ENCODE measurements around the gene SCYL3. TPM values are rescaled to one million over a fixed set of nuclear protein-coding genes. Genes with fewer than 3 reads are reported as not detected.

Gene SCYL3
- total and polyA plus RNA-seq, 8 donors: 9.5 to 23.6 (median 20.2) TPM

- no peak for TF ChIP-seq CTCF (IDR thresholded peaks at IDR 0.05)
- DNase-seq (peak in 1 of 4 donors; percentile 52), ATAC-seq (no peak)
- intact Hi-C loops (cut with DNase I): no loop called here
- H3K36me3 ChIP-seq: no peaks in the 10 kb centered on the region
- no peaks in the 10 kb centered on the region for H3K9me3 ChIP-seq
- H3K27me3 ChIP-seq: no peaks in the 10 kb centered on the region
- no peaks in the 10 kb centered on the region for H3K4me1 ChIP-seq
- H3K27ac ChIP-seq: no peak overlapping the region
- H3K4me3 ChIP-seq: no peak overlapping the region
These were observed 15.8 kb upstream of the SCYL3 start for GRCh38 chr1:169909499-169909898.

GRCh38 chr1:169906938-169907337, 13.2 kb upstream of the SCYL3 start:
- no peak for DNase-seq
- Histone ChIP-seq H3K27me3 (peaks cover 0 to 9% of the 10 kb centered on the region in 2 donors), H3K9me3 (no peaks in the 10 kb centered on the region), H3K4me1 (no peaks in the 10 kb centered on the region), H3K36me3 (no peaks in the 10 kb centered on the region), H3K4me3 (no peak overlapping the region), H3K27ac (no peak overlapping the region)
- TF ChIP-seq CTCF (IDR thresholded peaks at IDR 0.05): no peak
- intact Hi-C loops (cut with DNase I): no loop called here
- ATAC-seq: no peak

GRCh38 chr1:169904834-169905233, 11.1 kb upstream of the SCYL3 start:
- DNase-seq (no peak), ATAC-seq (no peak)
- no peak for TF ChIP-seq CTCF (IDR thresholded peaks at IDR 0.05)
- Histone ChIP-seq H3K9me3 (no peaks in the 10 kb centered on the region), H3K4me3 (no peak overlapping the region), H3K36me3 (no peaks in the 10 kb centered on the region), H3K27ac (no peak overlapping the region), H3K4me1 (no peaks in the 10 kb centered on the region), H3K27me3 (peaks cover 0 to 11% of the 10 kb centered on the region in 2 donors)
- intact Hi-C loops (cut with DNase I): no loop called here

- intact Hi-C loops (cut with DNase I): no loop called here
- Histone ChIP-seq H3K27me3 (peaks cover 5 to 11% of the 10 kb centered on the region in 2 donors), H3K4me1 (no peaks in the 10 kb centered on the region), H3K27ac (no peak overlapping the region), H3K4me3 (no peak overlapping the region), H3K9me3 (no peaks in the 10 kb centered on the region), H3K36me3 (no peaks in the 10 kb centered on the region)
- TF ChIP-seq CTCF (IDR thresholded peaks at IDR 0.05): no peak
- ATAC-seq (no peak), DNase-seq (no peak)
These were observed 9.1 kb upstream of the SCYL3 start for GRCh38 chr1:169902751-169903150.

- Histone ChIP-seq H3K4me3 (no peak overlapping the region), H3K9me3 (no peaks in the 10 kb centered on the region), H3K27me3 (peaks cover 5 to 11% of the 10 kb centered on the region in 2 donors), H3K27ac (no peak overlapping the region), H3K4me1 (no peaks in the 10 kb centered on the region), H3K36me3 (no peaks in the 10 kb centered on the region)
- DNase-seq (no peak), ATAC-seq (no peak)
- no peak for TF ChIP-seq CTCF (IDR thresholded peaks at IDR 0.05)
- intact Hi-C loops (cut with DNase I): no loop called here
These were observed 7.4 kb upstream of the SCYL3 start for GRCh38 chr1:169901115-169901514.

Data from left lung (tissue), 10 donors.